Smooth muscle cell of trachea (primary cell): ENCODE data around the gene RAVER2. TPM values are rescaled to one million over a fixed set of nuclear protein-coding genes. Genes with fewer than 3 reads are reported as not detected.

Experiments
- total RNA-seq: library from RNA; depleted of rRNA; stranded (reverse); fragments of >200 nt; gene quantifications from 2 replicates; pipeline ENCODE4 v1.2.1, GENCODE V29; 2014

The RAVER2 gene, protein sequence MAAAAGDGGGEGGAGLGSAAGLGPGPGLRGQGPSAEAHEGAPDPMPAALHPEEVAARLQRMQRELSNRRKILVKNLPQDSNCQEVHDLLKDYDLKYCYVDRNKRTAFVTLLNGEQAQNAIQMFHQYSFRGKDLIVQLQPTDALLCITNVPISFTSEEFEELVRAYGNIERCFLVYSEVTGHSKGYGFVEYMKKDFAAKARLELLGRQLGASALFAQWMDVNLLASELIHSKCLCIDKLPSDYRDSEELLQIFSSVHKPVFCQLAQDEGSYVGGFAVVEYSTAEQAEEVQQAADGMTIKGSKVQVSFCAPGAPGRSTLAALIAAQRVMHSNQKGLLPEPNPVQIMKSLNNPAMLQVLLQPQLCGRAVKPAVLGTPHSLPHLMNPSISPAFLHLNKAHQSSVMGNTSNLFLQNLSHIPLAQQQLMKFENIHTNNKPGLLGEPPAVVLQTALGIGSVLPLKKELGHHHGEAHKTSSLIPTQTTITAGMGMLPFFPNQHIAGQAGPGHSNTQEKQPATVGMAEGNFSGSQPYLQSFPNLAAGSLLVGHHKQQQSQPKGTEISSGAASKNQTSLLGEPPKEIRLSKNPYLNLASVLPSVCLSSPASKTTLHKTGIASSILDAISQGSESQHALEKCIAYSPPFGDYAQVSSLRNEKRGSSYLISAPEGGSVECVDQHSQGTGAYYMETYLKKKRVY
- 4.6 and 8.1 TPM in 2 replicates for total RNA-seq

DNA sequence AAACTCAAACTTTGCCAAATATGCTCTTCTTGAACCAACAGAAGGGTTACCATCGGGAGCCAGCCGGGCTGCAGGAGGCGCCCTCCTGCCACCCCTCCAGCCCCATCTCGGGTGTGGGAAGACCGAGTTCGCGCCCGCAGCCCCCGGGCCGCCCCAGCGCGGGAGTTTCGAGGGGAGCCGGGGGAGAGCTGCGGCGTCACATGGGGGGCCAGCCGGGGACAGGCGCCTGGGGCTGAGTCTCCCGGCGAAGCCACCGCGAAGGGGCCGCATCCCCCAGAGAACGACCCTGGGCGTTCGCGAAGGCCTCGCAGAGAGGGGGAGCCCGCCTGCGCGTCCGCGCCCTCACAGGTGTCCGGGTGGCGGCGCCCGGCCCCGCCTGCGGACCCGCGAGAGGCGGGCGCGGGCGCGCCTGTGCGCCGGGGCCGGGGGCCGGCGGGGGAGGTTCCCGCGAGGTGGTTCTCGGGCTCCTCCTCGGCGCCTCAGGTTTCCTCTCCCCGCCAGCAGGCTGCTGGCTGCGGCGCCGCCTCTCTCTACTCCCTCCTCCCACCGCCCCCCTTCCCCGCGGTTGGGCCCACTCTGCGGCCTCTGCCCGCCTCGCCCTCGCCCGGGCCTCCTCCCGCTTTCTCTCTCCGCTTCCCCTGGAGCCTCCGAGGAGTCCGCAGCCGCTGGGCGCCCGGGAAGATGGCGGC lies at the start of gene RAVER2:
RAVER2 (plus strand) TSS at position 584 of the 689 bp plus-strand sequence; CDS start at position 682, 98 bp downstream.

Other genes starting within 250 kb of the RAVER2 start
- 196 and 247 TPM in 2 replicates for gene JAK1, start 221.5 kb downstream of the RAVER2 start, total RNA-seq